ENCODE results near the gene LRRC75A.

LRRC75A gene

DNA sequence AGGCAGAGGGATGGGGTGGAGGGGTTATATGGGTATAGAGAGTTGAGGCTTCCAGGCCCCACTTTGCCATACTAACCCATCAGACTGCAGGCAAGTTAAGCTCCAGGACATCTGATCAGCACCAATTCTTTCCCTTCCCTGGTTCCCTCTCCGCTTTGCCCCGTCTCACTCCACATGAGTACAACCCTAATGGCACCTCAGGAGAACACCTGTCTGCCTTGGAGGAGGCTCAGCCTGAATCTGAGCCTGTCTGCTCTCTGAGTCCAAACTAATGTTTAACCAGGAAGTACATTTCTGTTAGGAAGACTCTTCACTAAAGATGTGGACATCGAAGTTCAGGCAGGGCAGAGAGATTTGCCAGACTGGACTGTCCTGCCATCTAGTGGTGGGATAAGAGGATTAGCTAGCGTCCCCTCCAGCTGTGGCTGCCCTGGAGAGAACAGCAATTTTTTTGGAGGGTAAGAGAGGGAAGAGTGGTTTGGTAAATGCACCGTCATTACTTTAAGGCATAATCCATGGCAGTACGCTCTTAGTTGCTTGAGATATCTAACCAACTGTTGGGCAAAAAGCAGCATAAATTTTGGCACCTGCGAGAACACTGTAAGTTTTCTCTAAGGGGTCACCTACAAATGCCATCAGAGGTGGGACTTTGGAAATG lies 29.2 kb upstream of the LRRC75A start:
- in situ Hi-C loops (cut with HindIII; ENCODE audit: low sequenced_read_pairs) = no loop called here
- TF ChIP-seq, protein P1, sequence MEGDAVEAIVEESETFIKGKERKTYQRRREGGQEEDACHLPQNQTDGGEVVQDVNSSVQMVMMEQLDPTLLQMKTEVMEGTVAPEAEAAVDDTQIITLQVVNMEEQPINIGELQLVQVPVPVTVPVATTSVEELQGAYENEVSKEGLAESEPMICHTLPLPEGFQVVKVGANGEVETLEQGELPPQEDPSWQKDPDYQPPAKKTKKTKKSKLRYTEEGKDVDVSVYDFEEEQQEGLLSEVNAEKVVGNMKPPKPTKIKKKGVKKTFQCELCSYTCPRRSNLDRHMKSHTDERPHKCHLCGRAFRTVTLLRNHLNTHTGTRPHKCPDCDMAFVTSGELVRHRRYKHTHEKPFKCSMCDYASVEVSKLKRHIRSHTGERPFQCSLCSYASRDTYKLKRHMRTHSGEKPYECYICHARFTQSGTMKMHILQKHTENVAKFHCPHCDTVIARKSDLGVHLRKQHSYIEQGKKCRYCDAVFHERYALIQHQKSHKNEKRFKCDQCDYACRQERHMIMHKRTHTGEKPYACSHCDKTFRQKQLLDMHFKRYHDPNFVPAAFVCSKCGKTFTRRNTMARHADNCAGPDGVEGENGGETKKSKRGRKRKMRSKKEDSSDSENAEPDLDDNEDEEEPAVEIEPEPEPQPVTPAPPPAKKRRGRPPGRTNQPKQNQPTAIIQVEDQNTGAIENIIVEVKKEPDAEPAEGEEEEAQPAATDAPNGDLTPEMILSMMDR (IDR thresholded peaks at IDR 0.05; ENCODE audit: low read depth, low read length, missing control alignments) = peak; percentile 91
- peak; percentile 83 for DNase-seq (ENCODE audit: low read depth)
- H3K4me3 ChIP-seq (ENCODE audit: low read depth, low read length) = no peak overlapping the region

GRCh38 chr17:16519021-16519420 lies 27.0 kb upstream of the LRRC75A start:
- TF ChIP-seq, protein P1 (IDR thresholded peaks at IDR 0.05; ENCODE audit: low read depth, low read length, missing control alignments) = no peak
- in situ Hi-C loops (cut with HindIII; ENCODE audit: low sequenced_read_pairs) = loop anchor here (5.0 kb wide), 1 partner anchor 67 kb away; no protein-coding TSS in a partner anchor
- no peak overlapping the region for H3K4me3 ChIP-seq (ENCODE audit: low read depth, low read length)
- DNase-seq (ENCODE audit: low read depth) = no peak

DNA sequence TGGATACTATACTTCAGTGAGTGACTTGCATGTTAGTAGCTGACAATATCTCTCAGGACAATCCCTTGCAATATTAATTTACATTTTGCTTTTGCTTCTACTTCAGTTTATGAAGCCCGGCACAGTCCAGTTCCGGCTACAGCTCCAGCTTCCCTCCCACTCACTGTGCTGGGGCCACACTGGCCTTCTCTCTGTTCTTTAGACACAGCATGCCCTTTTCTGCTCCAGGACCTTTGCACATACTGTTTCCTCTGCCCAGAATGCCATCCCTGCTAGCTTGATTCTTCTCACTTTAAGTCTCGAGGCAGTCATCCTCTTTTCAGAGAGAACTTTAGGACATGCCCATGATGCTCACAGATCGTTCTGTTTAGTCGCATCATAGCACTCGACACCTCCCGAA lies 25.5 kb upstream of the LRRC75A start:
- in situ Hi-C loops (cut with HindIII; ENCODE audit: low sequenced_read_pairs) = loop anchor here (5.0 kb wide), 1 partner anchor 65 kb away; no protein-coding TSS in a partner anchor
- no peak overlapping the region for H3K4me3 ChIP-seq (ENCODE audit: low read depth, low read length)
- TF ChIP-seq, protein P1 (IDR thresholded peaks at IDR 0.05; ENCODE audit: low read depth, low read length, missing control alignments) = no peak
- DNase-seq (ENCODE audit: low read depth) = no peak

GRCh38 chr17:16516594-16517051 lies 24.6 kb upstream of the LRRC75A start:
- peak; percentile 43 for DNase-seq (ENCODE audit: low read depth)
- in situ Hi-C loops (cut with HindIII; ENCODE audit: low sequenced_read_pairs) = loop anchor here (5.0 kb wide), 1 partner anchor 64 kb away; no protein-coding TSS in a partner anchor
- peak overlapping the region; percentile 16 for H3K4me3 ChIP-seq (ENCODE audit: low read depth, low read length)
- TF ChIP-seq, protein P1 (IDR thresholded peaks at IDR 0.05; ENCODE audit: low read depth, low read length, missing control alignments) = no peak

GRCh38 chr17:16515933-16516332 lies 23.9 kb upstream of the LRRC75A start:
- TF ChIP-seq, protein P1 (IDR thresholded peaks at IDR 0.05; ENCODE audit: low read depth, low read length, missing control alignments) = no peak
- no peak for DNase-seq (ENCODE audit: low read depth)
- no peak overlapping the region for H3K4me3 ChIP-seq (ENCODE audit: low read depth, low read length)
- in situ Hi-C loops (cut with HindIII; ENCODE audit: low sequenced_read_pairs) = loop anchor here (5.0 kb wide), 1 partner anchor 64 kb away; no protein-coding TSS in a partner anchor

- no peak for DNase-seq (ENCODE audit: low read depth)
- in situ Hi-C loops (cut with HindIII; ENCODE audit: low sequenced_read_pairs) = no loop called here
- TF ChIP-seq, protein P1 (IDR thresholded peaks at IDR 0.05; ENCODE audit: low read depth, low read length, missing control alignments) = no peak
- H3K4me3 ChIP-seq (ENCODE audit: low read depth, low read length) = no peak overlapping the region
Observed at GRCh38 chr17:16513873-16514272, 21.9 kb upstream of the LRRC75A start.
